Measurements from ENCODE around the gene NSUN3.

DNA sequence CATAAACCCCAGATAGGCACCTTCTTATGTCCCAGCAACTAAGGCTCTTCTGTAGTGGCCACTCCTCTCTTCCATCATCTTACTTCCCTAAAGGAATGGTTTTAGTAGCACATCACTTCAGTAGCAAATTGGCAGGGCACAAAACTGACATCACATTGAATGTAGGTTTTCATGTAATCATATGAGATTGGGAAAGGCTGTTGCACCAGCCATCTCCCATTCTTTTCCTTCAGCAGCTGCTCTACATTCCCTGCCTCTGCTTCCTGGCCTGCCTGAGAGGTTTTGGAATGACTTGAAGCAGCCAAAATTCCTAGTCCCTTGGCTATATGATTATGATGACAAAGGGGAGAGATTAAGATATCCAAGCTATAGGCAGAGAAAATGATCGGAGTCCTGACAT, 36.5 kb downstream of the NSUN3 start:
- TF ChIP-seq CTCF (conservative IDR thresholded peaks at IDR 0.05): no peak
- TF ChIP-seq ZFX (IDR thresholded peaks at IDR 0.05): no peak
